BE2C (cell line): Measurements from ENCODE around the gene CIDEB.

Source experiments
- DNase-seq: peaks from one replicate; pipeline ENCODE4 v3.0.0-alpha.2; 2020
- H3K27me3 ChIP-seq: fragments of 250-450 bp; sonication (Bioruptor Pico); 2 replicates; pipeline ENCODE4 v1.5.1; 2020; ENCODE audit warnings: mild to moderate bottlenecking
- H3K36me3 ChIP-seq: fragments of 250-450 bp; sonication (Bioruptor Pico); 2 replicates; pipeline ENCODE4 v1.5.1; 2020; ENCODE audit warnings: mild to moderate bottlenecking
- H3K4me1 ChIP-seq: fragments of 250-450 bp; sonication (Bioruptor Pico); 2 replicates; pipeline ENCODE4 v1.5.1; 2020
- H3K4me3 ChIP-seq: 2 replicates; pipeline ENCODE4 v1.5.1; 2011; ENCODE audit warnings: low read depth, low read length
- H3K9me3 ChIP-seq: fragments of 250-450 bp; sonication (Bioruptor Pico); 2 replicates; pipeline ENCODE4 v1.5.1; 2020
- TF ChIP-seq, protein P1 (sequence below): IDR thresholded peaks from 2 replicates; pipeline ENCODE4 v1.5.1; 2012; ENCODE audit warnings: mild to moderate bottlenecking, low read depth, low read length

The CIDEB gene

DNA sequence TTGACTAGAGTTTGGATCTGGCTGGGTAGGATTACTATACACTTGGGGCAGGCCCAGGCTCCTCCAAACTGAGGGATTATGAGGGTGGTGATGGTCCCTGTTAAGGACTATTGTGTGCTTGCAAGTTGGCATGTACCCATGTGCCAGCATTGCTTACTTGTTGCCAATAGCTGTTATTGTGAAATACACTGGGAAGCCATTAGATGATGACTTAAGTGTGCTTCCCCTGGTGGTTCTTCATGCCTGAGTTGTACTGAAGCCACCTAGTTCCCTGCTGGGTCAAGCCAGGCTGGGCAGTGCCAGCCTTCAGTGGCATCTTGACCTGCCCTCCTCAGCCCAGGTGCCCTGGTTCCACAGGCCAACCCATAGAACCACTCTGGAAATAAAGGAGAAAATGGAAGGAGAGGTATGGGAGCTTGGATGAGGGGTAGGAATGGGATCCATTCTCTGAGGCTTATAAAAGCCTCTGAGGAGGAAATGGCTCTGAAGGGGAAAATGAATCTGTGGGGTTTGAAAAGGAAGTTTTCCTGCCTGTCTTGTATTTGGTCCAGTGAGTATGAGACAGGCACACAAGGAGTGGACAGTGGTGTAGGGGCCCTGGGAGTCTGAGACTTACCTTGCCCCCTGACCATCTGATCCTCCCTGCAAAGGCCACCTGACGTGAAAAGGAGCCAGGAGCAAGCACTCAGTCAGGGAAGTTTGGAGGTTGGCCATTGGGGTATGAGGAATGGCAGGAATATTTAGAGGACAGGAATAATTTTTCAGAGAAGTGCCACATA lies 4.2 kb upstream of the CIDEB start:
- TF ChIP-seq, protein P1, sequence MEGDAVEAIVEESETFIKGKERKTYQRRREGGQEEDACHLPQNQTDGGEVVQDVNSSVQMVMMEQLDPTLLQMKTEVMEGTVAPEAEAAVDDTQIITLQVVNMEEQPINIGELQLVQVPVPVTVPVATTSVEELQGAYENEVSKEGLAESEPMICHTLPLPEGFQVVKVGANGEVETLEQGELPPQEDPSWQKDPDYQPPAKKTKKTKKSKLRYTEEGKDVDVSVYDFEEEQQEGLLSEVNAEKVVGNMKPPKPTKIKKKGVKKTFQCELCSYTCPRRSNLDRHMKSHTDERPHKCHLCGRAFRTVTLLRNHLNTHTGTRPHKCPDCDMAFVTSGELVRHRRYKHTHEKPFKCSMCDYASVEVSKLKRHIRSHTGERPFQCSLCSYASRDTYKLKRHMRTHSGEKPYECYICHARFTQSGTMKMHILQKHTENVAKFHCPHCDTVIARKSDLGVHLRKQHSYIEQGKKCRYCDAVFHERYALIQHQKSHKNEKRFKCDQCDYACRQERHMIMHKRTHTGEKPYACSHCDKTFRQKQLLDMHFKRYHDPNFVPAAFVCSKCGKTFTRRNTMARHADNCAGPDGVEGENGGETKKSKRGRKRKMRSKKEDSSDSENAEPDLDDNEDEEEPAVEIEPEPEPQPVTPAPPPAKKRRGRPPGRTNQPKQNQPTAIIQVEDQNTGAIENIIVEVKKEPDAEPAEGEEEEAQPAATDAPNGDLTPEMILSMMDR: no peak
- Histone ChIP-seq H3K27me3 (peaks cover 16% of the 10 kb centered on the region), H3K4me3 (no peak overlapping the region), H3K36me3 (peaks cover 18% of the 10 kb centered on the region), H3K4me1 (peaks cover 3% of the 10 kb centered on the region), H3K9me3 (peaks cover 10% of the 10 kb centered on the region)
- DNase-seq: no peak

DNA sequence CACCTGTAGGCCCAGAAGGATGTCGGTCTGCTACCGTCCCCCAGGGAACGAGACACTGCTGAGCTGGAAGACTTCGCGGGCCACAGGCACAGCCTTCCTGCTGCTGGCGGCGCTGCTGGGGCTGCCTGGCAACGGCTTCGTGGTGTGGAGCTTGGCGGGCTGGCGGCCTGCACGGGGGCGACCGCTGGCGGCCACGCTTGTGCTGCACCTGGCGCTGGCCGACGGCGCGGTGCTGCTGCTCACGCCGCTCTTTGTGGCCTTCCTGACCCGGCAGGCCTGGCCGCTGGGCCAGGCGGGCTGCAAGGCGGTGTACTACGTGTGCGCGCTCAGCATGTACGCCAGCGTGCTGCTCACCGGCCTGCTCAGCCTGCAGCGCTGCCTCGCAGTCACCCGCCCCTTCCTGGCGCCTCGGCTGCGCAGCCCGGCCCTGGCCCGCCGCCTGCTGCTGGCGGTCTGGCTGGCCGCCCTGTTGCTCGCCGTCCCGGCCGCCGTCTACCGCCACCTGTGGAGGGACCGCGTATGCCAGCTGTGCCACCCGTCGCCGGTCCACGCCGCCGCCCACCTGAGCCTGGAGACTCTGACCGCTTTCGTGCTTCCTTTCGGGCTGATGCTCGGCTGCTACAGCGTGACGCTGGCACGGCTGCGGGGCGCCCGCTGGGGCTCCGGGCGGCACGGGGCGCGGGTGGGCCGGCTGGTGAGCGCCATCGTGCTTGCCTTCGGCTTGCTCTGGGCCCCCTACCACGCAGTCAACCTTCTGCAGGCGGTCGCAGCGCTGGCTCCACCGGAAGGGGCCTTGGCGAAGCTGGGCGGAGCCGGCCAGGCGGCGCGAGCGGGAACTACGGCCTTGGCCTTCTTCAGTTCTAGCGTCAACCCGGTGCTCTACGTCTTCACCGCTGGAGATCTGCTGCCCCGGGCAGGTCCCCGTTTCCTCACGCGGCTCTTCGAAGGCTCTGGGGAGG lies 3.1 kb upstream of the CIDEB start, which contains the start of gene LTB4R:
Gene LTB4R (plus strand): TSS at position 857 of the 959 bp plus-strand sequence. CDS start 4,150 bp downstream, outside the sequence.
- Histone ChIP-seq H3K9me3 (peaks cover 2% of the 10 kb centered on the region), H3K4me3 (no peak within 1 kb of the TSS), H3K4me1 (peaks cover under 1% of the 10 kb centered on the region; the same call in 1 of the 2 replicates), H3K27me3 (peaks cover 5% of the 10 kb centered on the region), H3K36me3 (peaks cover 24% of the 10 kb centered on the region)
- TF ChIP-seq, protein P1: no peak
- no peak for DNase-seq

DNA sequence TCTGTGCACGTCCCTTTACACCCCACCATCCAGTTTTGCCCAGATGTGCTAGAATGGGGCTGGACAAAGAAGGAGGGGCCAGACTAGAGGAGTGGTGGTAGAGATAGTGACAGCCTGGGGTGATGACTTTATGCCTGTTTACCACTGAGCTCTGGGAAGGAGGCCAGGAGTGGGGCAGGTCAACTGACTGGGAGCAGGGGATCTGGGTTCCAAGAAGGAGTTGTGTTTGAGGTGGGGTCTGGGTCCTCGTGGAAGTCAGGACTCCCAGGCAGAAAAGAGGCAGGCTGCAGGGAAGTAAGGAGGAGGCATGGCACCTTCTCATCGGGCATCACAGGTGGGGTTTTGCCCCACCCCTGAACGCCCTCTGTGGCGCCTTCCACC lies 2.5 kb upstream of the CIDEB start:
- H3K4me3 ChIP-seq: no peak overlapping the region
- no peaks in the 10 kb centered on the region for H3K4me1 ChIP-seq
- TF ChIP-seq, protein P1: no peak
- peaks cover 31% of the 10 kb centered on the region for H3K36me3 ChIP-seq
- H3K9me3 ChIP-seq: no peaks in the 10 kb centered on the region
- no peaks in the 10 kb centered on the region; the same call in 1 of the 2 replicates for H3K27me3 ChIP-seq
- no peak for DNase-seq

DNA sequence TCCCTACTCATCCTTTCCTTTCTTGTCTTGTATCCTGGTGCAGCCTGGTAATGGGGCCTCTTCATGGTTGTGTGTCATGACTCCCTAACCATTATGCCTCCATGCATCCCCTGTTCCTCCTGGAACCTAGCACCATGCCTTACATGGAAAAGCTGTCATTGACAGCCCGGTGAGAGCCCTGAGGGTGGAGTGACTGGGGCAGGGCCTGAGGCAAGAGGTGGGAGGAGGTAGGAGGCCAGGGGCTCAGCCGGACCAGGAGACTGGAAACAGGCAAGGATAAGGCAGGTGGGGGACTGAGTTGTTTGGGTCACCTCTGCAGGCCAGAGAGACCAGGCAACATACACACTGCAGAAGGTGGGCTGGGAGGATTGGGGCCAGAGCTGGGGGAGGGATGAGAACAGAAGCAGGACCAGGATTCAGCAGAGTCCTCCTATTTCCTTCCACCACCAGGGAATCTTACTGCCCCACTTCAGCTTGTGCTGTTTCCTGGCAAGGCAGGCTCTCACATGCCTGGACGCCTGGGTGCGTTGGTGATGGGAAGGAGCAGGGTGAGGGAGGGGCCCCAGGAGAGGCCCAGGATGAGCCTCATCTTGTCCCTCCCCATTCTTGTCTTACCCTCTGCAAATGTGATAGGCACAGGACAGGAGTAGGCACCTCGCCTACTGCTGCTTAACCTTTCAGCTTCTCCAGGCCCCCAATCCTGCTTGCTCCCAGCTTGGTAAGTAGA lies 1.9 kb upstream of the CIDEB start, which contains the start of gene LTB4R2:
Gene LTB4R2 (plus strand): TSS at position 603 of the 727 bp plus-strand sequence. CDS start 525 bp downstream, outside the sequence.
- no peaks in the 10 kb centered on the region for H3K27me3 ChIP-seq
- no peaks in the 10 kb centered on the region for H3K4me1 ChIP-seq
- H3K36me3 ChIP-seq: peaks cover 36% of the 10 kb centered on the region
- H3K4me3 ChIP-seq: no peak within 1 kb of the TSS
- TF ChIP-seq, protein P1: no peak
- no peak for DNase-seq
- H3K9me3 ChIP-seq: no peaks in the 10 kb centered on the region

DNA sequence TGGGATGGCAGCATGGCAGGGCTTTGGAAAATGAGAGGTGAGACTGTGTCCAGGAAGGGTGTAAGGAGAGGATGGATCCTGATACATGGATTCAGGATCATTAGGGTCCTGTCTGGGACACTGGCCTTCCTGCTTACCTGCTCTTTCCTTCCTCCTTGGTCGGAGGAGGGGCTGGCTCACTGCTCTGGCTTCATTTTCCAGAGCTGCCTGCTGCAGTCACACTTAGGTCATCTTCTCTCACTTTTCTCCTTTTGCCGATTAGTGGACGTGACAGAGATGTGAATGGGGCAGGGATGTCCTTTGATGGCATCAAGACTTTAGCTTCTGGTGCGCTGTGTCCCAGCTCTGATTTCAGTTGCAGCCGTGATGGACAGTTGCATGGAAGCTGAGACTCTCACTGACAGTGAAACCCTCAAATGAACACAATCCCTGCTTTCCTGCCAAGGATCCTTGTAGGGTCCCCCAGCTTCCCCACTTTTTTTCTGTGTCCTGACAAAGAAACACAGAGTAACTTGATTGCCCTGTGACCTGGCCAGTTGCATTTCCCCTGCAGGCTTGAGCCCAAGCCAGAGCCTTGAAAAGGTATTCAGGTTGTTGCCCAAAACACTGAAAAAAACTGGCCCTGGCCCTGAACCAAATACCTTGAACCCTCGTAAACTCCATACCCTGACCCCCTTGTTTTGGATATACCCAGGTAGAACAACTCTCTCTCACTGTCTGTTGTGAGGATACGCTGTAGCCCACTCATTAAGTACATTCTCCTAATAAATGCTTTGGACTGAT lies 756 bp upstream of the CIDEB start:
- H3K36me3 ChIP-seq: peaks cover 46% of the 10 kb centered on the region

More for the DNA sequence above, 756 bp upstream of the CIDEB start:
- DNase-seq: no peak
- Histone ChIP-seq H3K4me3 (no peak overlapping the region), H3K4me1 (no peaks in the 10 kb centered on the region), H3K9me3 (no peaks in the 10 kb centered on the region), H3K27me3 (no peaks in the 10 kb centered on the region)
- TF ChIP-seq, protein P1: no peak
